GM19463 (cell line): ENCODE measurements around the gene CADPS.

Source experiments
- ATAC-seq: cut with Tn5 transposase; IDR thresholded peaks from one replicate; pipeline ENCODE4 v1.9.1; 2021; ENCODE audit warnings: mild to moderate bottlenecking, moderate library complexity; ENCODE audit not compliant: unreplicated experiment

Gene CADPS

GRCh38 chr3:62815981-62816380 lies 59.2 kb downstream of the CADPS start:
- ATAC-seq: no peak

- no peak for ATAC-seq
Measured at GRCh38 chr3:62812631-62813030, 62.6 kb downstream of the CADPS start.

- no peak for ATAC-seq
Measured at GRCh38 chr3:62811119-62811518, 64.1 kb downstream of the CADPS start.

DNA sequence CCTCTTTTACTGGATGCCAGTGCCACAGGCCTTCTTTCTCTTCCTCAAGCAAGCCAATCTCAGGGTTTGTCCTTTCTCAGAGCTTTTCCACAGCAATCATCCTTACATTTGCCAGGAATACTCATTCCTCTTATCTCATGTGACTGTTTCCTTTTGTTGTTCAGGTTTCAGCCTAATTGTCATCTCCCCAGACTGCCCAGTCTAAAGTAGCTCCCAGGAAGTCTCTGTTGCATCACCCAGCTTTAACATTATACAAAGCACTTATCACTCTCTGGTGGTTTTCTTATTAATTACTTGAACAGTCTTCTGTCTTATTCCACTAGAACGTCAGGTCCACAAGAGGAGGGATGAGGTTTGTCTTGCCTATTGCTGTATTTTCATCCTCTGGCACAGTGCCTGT lies 65.8 kb downstream of the CADPS start:
- no peak for ATAC-seq

DNA sequence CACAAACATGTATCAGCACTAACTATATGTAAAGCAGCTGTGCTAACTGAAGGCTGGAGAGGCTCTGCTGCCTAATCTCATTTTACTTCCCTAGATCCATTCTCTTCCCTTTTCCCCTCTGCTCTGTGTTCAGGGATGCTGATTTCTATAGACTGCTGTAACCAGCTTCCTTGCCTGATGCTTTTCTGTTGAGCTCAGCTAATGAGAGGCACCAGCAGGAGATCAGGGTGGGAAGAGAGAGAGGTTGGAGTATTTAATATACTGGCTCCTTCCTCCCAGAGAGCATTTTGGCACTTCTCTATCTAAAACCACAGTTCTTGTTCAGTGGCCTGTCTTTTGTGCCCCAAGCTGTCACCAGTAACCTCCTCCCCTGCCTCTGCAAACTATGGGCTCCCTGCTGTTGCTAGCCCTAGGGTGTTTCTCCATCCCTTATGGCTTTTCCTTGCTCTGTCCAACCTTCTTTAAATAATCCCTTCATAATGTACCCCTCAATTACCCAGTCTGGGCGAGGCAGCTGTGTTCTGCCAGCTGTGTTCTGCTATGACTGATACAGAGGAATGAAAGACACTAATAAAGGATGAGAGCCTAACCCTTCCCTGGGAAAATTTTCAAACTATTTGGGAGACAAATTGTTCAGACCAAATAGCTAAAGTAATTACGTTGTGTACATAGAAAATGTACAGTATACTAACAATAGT lies 69.5 kb downstream of the CADPS start:
- no peak for ATAC-seq

GRCh38 chr3:62805106-62805505 lies 70.1 kb downstream of the CADPS start:
- ATAC-seq: no peak

GRCh38 chr3:62803276-62803675 lies 71.9 kb downstream of the CADPS start:
- no peak for ATAC-seq

DNA sequence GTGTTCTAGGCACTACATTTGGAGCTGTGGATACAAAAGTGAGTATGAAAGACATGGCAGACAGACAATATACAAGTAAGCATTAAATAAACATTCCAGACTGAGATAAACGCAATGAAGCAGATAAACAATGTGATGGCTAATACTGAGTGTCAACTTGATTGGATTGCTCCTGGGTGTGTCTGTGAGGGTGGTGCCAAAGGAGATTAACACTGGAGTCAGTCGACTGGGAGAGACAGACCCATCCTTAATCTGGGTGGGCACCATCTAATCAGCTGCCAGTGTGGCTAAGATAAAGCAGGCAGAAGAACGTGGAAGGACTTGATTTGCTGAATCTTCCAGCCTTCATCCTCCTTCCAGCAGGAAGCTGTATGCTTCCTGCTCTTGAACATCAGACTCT lies 77.2 kb downstream of the CADPS start:
- ATAC-seq: no peak

DNA sequence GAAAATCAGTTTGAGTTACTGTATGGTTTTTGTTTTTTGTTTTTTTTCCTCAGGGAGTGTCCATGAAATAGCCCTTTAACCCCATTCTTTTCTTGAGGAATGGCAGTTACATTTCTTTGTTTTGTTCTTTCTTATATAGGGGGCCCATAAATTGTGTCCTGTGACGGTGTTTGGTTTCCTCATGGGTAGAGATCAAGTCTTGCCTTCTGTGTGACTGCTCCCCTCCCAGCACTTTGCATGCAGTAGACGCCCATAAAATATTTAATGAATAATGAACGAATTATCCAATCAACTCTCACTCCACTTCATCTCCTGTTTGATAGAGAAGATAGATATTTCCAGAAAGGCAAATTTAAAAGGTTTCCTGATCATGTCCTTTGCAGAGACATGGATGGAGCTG lies 78.1 kb downstream of the CADPS start:
- ATAC-seq: no peak

- no peak for ATAC-seq
Measured at GRCh38 chr3:62795978-62796657, 79.1 kb downstream of the CADPS start.

- no peak for ATAC-seq
Measured at GRCh38 chr3:62793946-62794345, 81.3 kb downstream of the CADPS start.

- no peak for ATAC-seq
Measured at GRCh38 chr3:62785384-62785783, 89.8 kb downstream of the CADPS start.

DNA sequence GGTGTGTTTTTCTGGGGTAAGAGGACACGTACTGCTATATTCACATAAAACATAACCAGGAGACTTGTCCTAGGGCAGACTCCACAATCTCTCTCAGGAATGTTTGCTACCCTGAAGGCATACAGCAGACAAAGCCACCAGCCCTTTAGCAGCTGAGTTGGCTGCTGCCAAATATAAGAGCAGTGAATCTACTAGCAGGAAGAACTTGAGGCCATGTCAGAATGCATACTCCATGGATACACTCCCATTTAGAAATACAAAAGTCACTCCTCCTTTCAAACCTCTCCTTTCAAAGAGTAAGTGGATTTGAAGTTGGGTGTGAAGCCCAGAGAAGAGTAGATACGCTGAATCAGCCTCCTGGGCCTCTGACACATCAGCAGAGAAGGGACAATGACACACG lies 94.1 kb downstream of the CADPS start:
- no peak for ATAC-seq

- no peak for ATAC-seq
Measured at GRCh38 chr3:62777674-62778073, 97.5 kb downstream of the CADPS start.

- ATAC-seq: no peak
Measured at GRCh38 chr3:62777130-62777529, 98.1 kb downstream of the CADPS start.

DNA sequence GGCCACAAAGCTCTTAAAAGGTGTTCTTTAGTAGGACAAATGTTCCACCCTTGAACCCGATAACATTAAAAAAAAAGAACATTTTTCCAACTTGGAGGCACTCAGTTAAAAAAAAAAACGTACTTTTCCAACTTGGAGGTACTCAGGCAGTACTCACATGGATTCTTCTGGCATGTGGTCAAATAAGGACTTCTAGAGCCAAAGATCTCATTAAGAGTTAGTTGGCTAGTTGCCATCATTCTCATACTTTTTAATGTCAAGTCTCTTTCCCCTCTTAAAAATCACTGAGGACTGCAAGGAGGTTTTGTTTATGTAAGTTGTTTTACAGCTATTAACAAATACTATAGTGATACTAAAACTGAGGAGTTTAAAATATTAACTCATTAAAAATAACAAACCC lies 101.0 kb downstream of the CADPS start:
- ATAC-seq: no peak

DNA sequence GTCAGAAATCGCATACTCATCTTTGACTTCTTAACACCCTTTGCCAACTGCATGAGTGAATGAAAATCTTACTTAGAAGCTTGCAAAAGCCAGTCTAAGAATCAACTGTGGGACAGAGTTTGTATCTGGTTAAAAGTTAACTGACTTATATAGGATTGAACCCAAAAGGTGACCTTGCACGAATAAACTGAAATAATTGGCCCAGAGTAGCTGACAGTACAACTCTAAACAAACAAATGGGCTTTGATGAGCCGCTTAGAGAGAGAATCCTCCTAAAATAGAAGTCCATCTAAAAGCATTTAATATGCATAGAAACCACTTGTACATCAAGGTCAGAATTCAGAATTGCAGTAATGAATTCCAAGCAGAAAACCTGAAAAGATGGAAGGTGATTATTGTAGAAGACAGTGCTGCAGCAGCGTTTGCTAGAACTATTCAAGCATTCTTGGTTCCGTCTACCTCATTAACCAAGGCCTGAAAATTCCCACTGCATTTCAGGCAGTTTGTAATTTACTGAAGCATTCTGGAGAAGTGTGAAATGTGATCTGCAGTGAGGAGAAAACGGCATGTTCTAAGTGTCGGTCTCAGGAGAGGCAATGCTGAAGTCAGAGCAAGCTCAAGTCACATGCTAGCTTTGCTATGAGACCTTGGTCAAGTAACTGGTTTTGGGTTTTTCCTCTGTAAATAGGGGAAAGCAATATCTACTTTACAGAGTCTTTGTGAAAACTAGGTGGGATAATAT lies 103.7 kb downstream of the CADPS start:
- ATAC-seq: no peak

GRCh38 chr3:62768896-62769295 lies 106.3 kb downstream of the CADPS start:
- no peak for ATAC-seq

DNA sequence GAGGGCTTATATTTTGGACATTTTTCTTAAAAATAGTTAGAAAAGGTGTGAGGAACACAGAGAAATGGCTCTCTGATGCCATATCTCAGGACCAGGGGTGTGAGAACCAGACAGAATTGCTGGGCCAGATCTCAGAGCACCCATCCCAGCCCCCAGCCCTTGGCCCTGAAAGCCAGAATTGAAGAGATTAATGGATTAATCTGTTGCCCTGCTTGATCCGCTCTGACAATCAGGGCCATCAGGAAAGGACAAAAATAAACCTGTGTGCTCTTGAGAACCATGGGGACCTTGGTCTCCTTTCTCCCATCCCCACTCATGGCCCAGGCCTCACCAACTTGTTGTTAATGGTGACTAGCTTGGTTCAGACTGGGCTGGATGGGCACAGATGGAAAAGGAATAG lies 113.5 kb downstream of the CADPS start:
- ATAC-seq: no peak

DNA sequence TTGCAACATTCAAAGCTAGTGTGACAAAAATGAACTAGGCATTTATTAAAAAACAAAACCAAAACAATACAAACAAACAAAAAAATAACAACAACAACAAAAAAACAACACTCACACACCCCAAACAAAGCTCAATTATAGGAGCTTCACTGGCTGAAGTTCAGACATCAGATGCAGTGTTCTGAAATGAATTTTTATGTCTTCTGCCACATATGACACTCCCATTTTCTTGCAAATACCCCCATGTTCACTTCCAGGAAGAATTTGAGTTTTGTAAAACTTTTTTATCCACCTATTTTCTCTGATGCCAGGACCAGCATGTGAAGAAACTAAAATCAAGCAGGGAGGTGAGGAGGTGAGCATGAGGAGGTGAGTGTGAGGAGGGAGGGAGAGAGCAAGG lies 113.9 kb downstream of the CADPS start:
- ATAC-seq: no peak

- ATAC-seq: no peak
Measured at GRCh38 chr3:62758296-62759066, 116.7 kb downstream of the CADPS start.
